HUES48 (cell line): Measurements from ENCODE around the gene EYA4.
"Not testable (repeated sequence)": the region's sequence is repeated elsewhere in the genome, so short reads cannot be mapped to it uniquely, and the experiment has no call there.

Source experiments
- H3K27ac ChIP-seq: one replicate; pipeline ENCODE4 v1.7.0; 2013; ENCODE audit warnings: low read depth, low read length, inconsistent platforms
- H3K27me3 ChIP-seq: 2 replicates; pipeline ENCODE4 v1.6.1; 2013; ENCODE audit warnings: mild to moderate bottlenecking, low read length; ENCODE audit not compliant: control insufficient read depth, insufficient read depth
- H3K36me3 ChIP-seq: 2 replicates; pipeline ENCODE4 v1.6.1; 2013; ENCODE audit warnings: low read length; ENCODE audit not compliant: control insufficient read depth, insufficient read depth
- H3K4me1 ChIP-seq: 2 replicates; pipeline ENCODE4 v1.6.1; 2013; ENCODE audit warnings: mild to moderate bottlenecking, low read length; ENCODE audit not compliant: control insufficient read depth, insufficient read depth
- H3K4me3 ChIP-seq: 2 replicates; pipeline ENCODE4 v1.5.1; 2013; ENCODE audit warnings: mild to moderate bottlenecking, low read depth, low read length
- H3K9ac ChIP-seq: 2 replicates; pipeline ENCODE4 v1.6.1; 2013; ENCODE audit warnings: mild to moderate bottlenecking, low read depth, low read length, moderate library complexity
- H3K9me3 ChIP-seq: 2 replicates; pipeline ENCODE4 v1.6.1; 2013; ENCODE audit warnings: low read length; ENCODE audit not compliant: control insufficient read depth, insufficient read depth

Gene EYA4

GRCh38 chr6:133551436-133551835, 310.3 kb downstream of the EYA4 start:
- H3K9me3 ChIP-seq = no peaks in the 10 kb centered on the region
- no peak overlapping the region for H3K4me3 ChIP-seq
- no peaks in the 10 kb centered on the region for H3K27me3 ChIP-seq
- peaks cover 26% of the 10 kb centered on the region for H3K4me1 ChIP-seq
- no peaks in the 10 kb centered on the region for H3K36me3 ChIP-seq
- no peak overlapping the region for H3K9ac ChIP-seq
- H3K27ac ChIP-seq = peak overlapping the region; percentile 64

GRCh38 chr6:133551847-133552341, 310.7 kb downstream of the EYA4 start:
- Histone ChIP-seq H3K27ac (peak overlapping the region; percentile 64), H3K4me1 (peaks cover 26% of the 10 kb centered on the region), H3K27me3 (no peaks in the 10 kb centered on the region), H3K9ac (no peak overlapping the region), H3K9me3 (no peaks in the 10 kb centered on the region), H3K36me3 (no peaks in the 10 kb centered on the region), H3K4me3 (no peak overlapping the region)

GRCh38 chr6:133553652-133554051, 312.5 kb downstream of the EYA4 start:
- H3K36me3 ChIP-seq = no peaks in the 10 kb centered on the region
- no peaks in the 10 kb centered on the region for H3K27me3 ChIP-seq
- H3K4me1 ChIP-seq = peaks cover 16% of the 10 kb centered on the region
- no peaks in the 10 kb centered on the region for H3K9me3 ChIP-seq
- no peak overlapping the region for H3K4me3 ChIP-seq
- no peak overlapping the region for H3K27ac ChIP-seq
- H3K9ac ChIP-seq = no peak overlapping the region

- not testable (repeated sequence) for H3K9me3 ChIP-seq, H3K36me3 ChIP-seq, H3K27me3 ChIP-seq, H3K4me3 ChIP-seq, H3K27ac ChIP-seq, H3K9ac ChIP-seq
- peaks cover 11% of the 10 kb centered on the region for H3K4me1 ChIP-seq
These were observed 313.0 kb downstream of the EYA4 start for GRCh38 chr6:133554121-133554520.

GRCh38 chr6:133555685-133556084, 314.5 kb downstream of the EYA4 start:
- Histone ChIP-seq H3K27ac (no peak overlapping the region), H3K9me3 (no peaks in the 10 kb centered on the region), H3K27me3 (no peaks in the 10 kb centered on the region), H3K9ac (no peak overlapping the region), H3K36me3 (no peaks in the 10 kb centered on the region), H3K4me3 (no peak overlapping the region), H3K4me1 (no peaks in the 10 kb centered on the region)

GRCh38 chr6:133559926-133560325, 318.8 kb downstream of the EYA4 start:
- no peaks in the 10 kb centered on the region for H3K27me3 ChIP-seq
- H3K9me3 ChIP-seq = no peaks in the 10 kb centered on the region
- no peaks in the 10 kb centered on the region for H3K36me3 ChIP-seq
- H3K9ac ChIP-seq = no peak overlapping the region
- H3K27ac ChIP-seq = no peak overlapping the region
- no peaks in the 10 kb centered on the region for H3K4me1 ChIP-seq
- H3K4me3 ChIP-seq = no peak overlapping the region

GRCh38 chr6:133567636-133568035, 326.5 kb downstream of the EYA4 start:
- peaks cover 9% of the 10 kb centered on the region; the same call in 1 of the 2 replicates for H3K4me1 ChIP-seq
- no peaks in the 10 kb centered on the region for H3K9me3 ChIP-seq
- no peaks in the 10 kb centered on the region for H3K36me3 ChIP-seq
- H3K4me3 ChIP-seq = no peak overlapping the region
- H3K9ac ChIP-seq = no peak overlapping the region
- H3K27ac ChIP-seq = no peak overlapping the region
- no peaks in the 10 kb centered on the region for H3K27me3 ChIP-seq

- Histone ChIP-seq H3K27ac (peak overlapping the region; percentile 80), H3K36me3 (no peaks in the 10 kb centered on the region), H3K9me3 (no peaks in the 10 kb centered on the region), H3K27me3 (no peaks in the 10 kb centered on the region), H3K4me3 (peak overlapping the region; percentile 60), H3K9ac (no peak overlapping the region; the same call in 1 of the 2 replicates), H3K4me1 (peaks cover 9% of the 10 kb centered on the region; the same call in 1 of the 2 replicates)
These were observed 328.1 kb downstream of the EYA4 start for GRCh38 chr6:133568970-133569889.

- H3K27me3 ChIP-seq = no peaks in the 10 kb centered on the region
- no peak overlapping the region for H3K9ac ChIP-seq
- peaks cover 9% of the 10 kb centered on the region; the same call in 1 of the 2 replicates for H3K4me1 ChIP-seq
- H3K36me3 ChIP-seq = no peaks in the 10 kb centered on the region
- H3K9me3 ChIP-seq = no peaks in the 10 kb centered on the region
- H3K4me3 ChIP-seq = no peak overlapping the region
- no peak overlapping the region for H3K27ac ChIP-seq
These were observed 330.5 kb downstream of the EYA4 start for GRCh38 chr6:133571681-133572080.

GRCh38 chr6:133577851-133578250, 336.7 kb downstream of the EYA4 start:
- H3K27ac ChIP-seq = no peak overlapping the region
- no peak overlapping the region for H3K9ac ChIP-seq
- no peaks in the 10 kb centered on the region for H3K27me3 ChIP-seq
- H3K9me3 ChIP-seq = no peaks in the 10 kb centered on the region
- H3K4me1 ChIP-seq = no peaks in the 10 kb centered on the region
- no peaks in the 10 kb centered on the region for H3K36me3 ChIP-seq
- H3K4me3 ChIP-seq = no peak overlapping the region
